NCI-H345 (cell line): Measurements from ENCODE around the gene IGFL3.
"Not testable (repeated sequence)": the region's sequence is repeated elsewhere in the genome, so short reads cannot be mapped to it uniquely, and the experiment has no call there.

Source experiments
- DNase-seq: peaks from one replicate; lab custom pipeline; 2025; lab: John Stamatoyannopoulos, UW

IGFL3 gene

DNA sequence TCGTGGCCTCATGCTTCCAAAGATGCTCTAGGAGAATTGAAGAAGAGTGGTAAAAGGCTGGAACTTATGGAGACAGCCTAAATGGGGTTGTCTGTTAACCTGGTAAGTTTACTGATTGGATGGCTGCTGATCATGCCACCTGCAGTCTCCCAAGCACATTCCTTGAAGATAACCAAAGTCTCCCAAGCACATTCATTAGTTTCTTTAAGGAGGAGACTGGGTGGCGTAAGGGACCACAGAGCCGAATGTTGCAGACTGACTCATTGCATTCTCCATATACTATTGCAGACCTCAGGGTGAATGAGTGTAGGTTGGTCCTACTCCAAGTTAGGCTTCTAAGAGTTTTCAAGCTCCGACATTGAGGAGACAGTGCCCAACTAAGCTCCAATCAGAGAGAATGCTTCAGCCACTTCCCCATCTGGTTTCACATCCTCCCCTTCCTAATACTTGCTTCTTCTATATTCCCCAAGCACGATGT lies at the start of gene IGFL3:
IGFL3 (minus strand) TSS at position 51 of the 478 bp plus-strand sequence; CDS start at position 12, 39 bp downstream.
- no peak for DNase-seq

DNA sequence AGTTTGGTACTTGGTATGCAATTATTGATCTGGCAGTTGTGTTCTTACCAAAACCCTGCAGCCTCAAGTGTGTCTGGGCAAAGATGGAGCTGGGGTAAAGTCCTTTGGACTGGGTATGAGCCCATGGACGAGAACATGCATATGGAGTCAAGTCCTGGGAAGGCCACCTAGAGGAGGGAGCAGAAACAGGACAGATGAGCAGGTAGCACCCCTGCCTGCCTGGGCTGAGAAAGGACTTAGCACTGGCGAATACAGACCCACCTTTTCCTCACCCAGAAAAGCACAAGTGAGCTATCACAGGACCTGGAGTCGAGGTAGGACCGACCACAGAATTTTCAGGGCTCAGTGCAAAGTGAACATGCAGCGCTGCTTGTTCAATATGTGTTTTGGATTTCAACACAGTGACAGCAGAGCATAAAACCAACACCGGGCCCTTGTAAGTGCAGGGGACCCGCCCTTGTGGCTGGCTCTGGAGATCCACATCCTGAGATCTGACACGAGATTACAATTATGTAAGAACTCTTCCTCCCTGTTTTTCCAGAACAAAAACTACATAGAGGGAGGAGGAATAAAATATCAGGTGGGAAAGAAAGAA lies 49.5 kb upstream of the IGFL3 start:
- DNase-seq = no peak

DNA sequence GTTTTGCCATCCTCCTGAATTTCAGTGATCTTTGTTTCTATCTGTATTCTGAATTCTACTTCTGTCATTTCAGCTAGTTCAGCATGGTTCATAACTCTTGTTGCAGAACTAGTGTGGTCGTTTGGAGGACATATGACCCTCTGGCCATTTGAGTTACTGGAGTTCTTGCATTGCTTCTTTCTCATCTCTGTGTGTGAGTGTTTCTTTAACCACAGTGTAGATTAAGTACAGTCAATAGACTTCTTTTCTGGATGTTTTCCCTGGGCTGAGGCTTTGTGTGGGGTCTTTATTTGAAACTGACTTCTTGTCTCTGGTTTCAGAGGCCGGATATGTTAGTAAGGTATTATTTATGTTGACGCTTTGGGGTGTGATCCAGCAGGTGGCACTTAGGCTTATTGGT lies 38.2 kb upstream of the IGFL3 start:
- DNase-seq = no peak

DNA sequence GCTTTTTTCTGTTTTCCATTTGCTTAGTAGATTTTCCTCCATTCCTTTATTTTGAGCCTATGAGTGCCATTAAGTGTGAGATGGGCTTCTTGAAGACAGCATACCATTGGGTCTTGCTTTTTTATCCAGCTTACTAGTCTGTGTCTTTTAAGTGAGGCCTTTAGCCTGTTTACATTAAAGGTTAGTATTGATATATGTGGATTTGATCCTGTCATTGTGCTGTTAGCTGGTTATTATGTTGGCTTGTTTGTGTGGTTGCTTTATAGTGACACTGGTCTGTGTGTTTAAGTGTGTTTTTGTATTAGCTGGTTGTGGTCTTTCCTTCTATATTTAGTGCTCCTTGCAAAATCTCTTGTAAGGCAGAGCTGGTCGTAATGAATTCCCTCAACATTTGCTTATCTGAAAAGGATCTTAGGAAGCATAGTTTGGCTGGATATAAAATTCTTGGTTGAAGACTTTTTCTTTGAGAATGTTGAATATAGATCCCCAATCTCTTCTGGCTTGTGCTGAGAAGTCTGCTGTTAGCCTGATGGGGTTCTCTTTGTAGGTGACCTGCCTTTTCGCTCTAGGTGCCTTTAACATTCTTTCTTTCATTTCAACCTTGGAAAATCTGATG lies 37.3 kb upstream of the IGFL3 start:
- not testable (repeated sequence) for DNase-seq

DNA sequence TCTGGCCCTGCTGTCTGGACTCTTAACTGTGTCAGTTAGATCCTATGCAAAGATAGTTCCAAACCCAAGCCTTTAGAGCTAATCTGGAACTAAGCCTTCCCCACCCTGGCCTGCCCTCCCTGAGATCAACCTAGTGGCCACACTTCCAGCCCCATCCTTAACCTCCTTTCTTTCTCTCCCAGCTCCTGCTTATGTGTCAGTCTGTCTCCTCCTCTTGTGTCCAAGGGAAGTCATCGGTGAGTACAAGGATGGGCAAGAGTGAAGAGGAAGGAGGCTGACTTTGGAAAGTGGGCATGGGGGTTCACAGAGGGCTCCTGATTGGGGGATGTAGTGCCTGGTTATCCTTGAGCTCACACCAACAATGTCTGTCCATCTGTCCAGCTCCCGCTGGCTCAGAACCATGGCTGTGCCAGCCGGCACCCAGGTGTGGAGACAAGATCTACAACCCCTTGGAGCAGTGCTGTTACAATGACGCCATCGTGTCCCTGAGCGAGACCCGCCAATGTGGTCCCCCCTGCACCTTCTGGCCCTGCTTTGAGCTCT lies 35.8 kb upstream of the IGFL3 start:
- DNase-seq = no peak

DNA sequence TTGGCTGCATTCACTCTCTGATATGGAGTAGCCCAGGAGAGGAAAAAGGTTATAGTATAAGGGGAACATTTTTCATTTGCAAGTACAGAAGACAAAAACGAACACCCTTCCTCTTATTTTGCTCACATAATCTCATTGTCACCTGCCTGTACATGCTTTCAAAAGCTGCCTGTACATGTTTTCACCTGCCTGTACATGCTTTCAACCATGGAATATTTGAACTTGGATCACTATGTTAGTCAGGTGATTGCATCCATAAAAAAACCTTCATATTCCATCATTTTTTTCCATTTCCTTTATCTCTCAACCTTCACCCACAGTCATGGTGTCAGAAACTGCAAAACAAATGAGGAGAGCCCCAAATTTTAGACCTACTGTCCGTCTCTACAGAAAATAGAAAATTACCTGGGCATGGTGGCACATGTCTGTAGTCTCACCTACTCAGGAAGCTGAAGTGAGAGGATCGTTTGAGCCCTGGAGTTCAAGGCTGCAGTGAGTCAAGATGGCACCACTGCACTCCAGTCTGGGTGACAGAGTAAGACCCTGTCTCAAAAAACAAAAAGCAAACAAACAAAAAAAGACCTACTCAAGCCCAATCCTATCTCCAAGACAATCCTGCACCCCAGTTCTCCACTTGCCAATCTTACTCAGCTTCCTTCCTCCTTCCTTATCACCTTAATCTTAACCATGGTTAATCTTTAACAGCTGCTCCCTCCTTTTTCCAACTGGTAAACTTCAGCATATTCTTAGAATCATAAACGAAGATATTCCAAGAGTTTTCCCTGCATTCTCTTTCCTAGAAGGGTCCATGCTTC lies 35.1 kb upstream of the IGFL3 start:
- no peak for DNase-seq

DNA sequence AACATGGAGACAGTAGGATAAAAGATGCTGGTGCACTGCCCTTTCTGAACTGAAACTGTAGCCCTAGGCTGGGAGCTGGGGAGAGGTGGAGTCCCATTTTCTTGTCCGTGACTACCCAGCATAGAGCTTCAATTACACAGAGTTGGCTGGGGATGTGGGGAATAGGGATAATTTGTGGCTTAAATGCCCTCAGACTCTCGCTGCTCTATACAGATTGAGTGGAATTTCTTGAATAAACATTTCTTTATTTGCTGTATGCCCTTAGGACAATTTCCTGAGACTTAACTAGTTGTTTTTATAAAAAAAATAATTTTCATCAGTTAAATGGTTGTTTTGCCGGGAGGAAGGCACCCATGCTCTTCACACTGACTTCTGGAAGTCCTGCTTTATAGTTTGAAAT lies 30.7 kb upstream of the IGFL3 start:
- no peak for DNase-seq

DNA sequence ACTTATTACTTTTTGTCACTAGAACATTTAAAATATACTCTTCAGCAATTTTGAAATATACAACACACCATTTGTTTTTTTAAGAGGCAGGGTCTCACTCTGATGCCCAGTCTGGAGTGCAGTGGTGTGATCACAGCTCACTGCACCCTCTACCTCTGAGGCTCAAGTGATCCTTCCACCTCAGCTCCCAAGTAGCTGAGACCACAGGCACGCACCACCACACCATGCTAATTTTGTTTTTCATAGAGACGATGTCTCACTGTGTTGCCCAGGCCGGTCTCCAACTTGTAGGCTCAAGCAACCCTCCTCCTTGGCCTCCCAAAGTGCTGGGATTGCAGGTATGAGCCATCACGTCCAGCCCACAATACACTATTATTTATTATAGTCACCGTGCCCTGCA lies 26.1 kb upstream of the IGFL3 start:
- no peak for DNase-seq

DNA sequence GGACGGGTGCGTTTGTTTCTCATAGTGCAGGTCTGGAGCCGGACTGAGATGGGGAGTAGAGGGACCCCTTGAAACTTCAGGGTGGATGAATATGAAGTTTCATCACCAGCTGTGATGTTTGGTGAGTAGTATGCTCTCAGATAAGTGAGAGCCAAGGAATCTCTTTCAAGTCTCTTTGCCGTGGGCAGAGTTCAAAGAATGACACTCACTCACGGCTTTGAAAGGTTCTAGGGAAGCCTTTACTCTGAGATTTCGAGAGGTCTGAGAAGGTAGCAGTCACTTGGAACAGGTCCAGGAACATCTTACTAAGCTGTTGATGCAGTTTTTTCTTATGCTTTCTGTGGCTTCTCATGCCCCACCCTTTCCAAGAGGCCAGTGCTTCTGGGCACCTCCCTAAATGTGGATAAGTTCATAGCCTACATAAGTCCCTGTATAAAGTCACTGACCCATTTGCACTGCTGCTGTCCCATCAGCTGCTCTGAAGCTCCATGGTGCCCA lies 23.4 kb upstream of the IGFL3 start, which contains the start of gene IGFL2:
IGFL2 (plus strand) TSS at position 448 of the 498 bp plus-strand sequence; CDS start at position 489, 41 bp downstream.
- DNase-seq = no peak

DNA sequence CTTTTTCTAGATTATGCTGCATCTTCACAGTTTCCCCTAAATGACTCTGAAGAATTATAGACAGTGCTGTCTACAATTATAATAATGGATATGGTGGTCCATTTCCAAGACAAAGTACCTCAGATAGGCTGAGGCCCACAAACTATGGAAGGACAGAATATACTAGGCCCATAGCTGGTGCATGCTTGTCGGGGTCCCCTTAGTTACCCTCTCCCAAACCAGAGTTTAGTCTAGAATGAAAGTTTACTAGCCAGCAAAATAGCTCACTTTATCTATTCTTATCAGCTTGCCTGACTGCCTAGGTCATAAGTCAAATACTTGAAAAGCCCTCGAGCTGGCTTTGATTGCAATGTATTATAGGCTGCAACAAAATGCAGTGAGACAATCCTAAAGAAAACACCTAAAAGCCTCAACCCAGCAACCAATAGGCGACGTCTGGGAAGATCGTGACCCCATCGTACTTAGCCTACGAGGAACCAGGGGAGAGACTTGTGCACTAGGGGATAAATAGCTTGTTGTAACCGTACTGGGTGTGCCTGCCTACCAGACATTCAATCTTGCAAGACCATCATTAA lies 22.8 kb upstream of the IGFL3 start:
- DNase-seq = no peak

DNA sequence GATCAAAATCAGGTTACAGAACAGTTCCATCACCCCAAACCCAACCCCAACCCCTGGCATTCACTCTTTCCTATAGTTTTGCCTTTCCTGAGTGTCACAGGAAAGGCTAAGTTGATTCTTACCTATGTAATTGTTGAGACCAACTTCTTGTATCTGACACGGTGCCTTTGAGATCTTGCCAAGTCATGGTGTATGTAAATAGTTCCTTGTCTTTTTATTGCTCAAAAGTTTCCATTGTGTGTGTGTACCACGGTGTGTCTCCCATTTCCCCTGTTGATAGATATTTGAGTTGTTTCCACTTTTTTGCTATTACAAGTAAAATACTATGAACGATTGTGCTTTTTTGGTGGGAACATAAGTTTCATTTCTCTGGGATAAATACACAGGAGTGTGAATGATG lies 20.3 kb upstream of the IGFL3 start:
- no peak for DNase-seq

DNA sequence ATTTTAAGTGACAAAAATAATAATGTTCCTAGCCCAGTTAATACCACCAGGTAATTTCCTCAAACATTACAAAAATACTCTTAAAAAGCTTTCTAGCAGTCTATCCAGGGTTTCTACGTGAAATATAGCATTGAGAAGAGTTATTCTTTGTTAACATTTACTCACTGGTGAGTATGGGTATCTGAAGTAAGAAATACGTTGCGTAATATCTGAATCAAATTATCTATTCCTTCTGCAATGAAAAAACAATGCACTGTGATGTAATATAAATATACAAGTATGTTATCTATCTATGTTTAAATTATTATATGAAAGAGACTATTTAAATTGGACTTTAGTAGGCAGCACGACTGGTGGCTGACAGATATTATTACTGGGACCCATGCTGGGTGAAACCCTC lies 17.8 kb upstream of the IGFL3 start:
- no peak for DNase-seq

DNA sequence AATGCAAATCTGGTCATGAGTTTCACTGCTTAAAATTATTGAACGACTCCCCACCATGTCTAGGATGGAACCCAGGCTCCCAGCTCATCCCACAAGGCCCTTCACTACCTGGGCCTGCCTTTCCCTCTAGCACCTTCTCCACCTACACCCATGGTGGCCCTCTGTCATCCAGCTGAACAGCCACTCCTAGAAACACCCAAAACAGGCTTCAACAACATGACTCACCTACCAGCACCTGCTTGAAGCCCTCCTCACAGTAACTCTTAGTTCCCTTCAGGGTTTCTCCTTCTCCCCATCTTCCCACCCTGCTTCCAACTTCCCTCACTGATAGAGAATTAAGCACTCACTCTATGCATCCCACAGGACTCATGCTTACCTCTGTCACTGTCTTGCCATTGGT lies 16.9 kb upstream of the IGFL3 start:
- no peak for DNase-seq

DNA sequence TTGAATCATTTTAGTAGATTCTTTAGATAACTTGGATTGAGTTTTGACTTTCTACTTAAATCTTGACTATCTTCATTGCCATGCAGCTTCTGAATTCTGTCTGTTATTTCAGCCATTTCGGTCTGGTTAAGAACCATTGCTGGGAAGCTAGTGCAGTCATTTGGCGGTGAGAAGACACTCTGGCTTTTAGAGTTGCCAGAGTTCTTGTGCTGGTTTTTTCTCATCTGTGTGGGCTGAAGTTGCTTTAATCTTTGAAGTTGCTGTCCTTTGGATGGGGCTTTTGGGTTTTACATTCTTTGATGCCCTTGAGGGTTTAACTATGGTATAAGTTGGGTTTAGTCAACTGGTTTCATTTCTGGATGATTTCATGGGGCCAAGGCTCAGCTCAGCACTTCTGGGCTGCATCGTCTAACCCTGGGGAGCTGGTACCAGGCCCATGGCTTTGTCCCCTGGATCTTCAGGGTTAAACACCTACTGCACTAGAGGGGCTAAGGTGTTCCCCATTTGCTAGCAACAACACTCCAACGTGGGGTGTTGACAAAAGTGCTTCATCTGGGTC lies 13.5 kb upstream of the IGFL3 start:
- DNase-seq = no peak

DNA sequence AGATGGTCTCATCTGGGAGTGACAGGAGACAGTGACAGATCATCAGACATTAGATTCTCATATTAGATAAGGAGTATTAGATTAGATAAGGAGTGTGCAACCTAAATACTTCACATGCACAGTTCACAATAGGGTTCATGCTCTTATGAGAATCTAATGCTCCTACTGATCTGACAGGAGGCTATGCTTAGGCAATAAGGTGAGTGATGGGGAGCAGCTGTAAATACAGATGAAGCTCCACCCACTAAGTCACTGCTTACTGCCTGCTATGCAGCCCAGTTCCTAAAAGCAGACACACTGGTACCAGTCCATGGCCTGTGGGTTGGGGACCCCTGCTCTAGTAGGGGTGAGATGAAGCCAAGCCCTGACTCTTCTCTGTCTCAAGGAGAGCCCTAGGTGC lies 10.0 kb upstream of the IGFL3 start:
- DNase-seq = peak; percentile 1

DNA sequence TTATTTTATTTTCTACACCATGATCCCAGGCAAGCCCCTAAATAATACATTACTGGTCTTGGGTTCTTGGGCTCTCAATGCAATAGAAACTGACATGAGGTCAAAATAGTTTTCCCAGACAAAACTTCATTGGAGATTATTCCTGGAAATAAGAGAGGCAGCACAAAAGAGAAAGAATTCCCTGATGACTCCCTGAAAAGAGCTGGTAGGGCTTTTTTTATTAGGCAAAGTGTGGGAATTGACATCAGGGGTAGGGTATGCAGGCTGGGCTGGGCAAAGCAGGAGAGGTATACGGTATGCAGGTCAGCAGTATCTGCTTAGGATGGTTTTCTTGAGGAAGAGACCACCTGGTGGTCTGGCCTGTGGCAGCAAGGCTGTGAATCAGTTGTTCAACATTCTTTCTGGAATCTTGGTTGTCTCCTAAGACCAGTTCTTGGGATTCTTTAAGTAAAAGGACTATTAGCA lies 9.3 kb upstream of the IGFL3 start:
- no peak for DNase-seq

DNA sequence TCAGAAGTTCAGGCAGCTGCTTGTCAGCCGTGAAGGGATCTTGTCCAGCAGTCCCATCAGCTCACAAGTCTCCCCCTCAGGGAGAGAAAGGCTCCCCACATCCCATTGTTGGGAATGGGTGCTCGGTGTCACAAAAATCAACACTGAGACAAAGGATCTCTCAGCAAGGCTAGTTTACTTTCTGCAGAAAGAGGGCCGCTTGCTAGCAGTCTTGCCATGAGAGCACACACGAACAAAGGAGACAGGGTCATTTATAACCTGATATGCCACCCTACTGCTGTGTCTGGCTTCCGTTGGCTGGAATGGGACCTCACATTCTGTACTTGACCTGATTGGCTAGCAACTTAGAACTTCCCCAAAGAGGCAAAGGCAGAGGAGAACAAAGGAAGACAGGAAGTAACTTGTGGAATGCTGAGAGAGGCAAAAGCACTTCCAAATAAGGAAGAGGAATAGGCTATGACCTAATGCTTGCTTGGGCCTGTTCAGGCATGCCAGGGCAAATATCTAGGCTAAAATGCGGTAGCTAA lies 8.7 kb upstream of the IGFL3 start:
- DNase-seq = peak; percentile 89

DNA sequence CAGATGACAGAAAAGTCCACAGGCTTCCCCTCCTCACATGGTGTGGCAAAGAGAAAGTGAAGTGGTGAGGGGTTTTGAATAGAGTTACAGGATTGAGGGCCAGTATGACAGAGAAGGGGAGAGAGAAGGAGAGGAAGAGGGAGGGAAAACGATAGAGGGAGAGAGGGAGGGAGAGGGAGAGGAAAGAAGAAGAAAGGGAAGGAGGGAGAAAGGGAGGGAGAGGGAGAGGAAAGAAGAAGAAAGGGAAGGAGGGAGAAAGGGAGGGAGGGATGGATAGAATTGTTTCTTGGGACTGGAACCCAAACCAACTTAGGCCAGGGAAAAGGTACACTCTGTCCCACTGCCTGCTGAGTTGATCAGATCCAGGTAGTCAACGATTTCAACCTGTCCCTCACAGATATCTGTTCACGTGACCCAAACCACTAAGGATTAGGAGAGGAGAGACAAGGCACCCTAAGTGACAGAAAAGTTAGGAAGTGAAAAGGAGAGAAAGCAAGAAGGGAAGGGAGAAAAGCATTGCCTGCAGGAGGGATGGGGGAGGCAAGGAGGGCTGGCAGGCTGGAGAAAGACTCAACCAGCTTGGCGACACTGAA lies 8.1 kb upstream of the IGFL3 start:
- no peak for DNase-seq

DNA sequence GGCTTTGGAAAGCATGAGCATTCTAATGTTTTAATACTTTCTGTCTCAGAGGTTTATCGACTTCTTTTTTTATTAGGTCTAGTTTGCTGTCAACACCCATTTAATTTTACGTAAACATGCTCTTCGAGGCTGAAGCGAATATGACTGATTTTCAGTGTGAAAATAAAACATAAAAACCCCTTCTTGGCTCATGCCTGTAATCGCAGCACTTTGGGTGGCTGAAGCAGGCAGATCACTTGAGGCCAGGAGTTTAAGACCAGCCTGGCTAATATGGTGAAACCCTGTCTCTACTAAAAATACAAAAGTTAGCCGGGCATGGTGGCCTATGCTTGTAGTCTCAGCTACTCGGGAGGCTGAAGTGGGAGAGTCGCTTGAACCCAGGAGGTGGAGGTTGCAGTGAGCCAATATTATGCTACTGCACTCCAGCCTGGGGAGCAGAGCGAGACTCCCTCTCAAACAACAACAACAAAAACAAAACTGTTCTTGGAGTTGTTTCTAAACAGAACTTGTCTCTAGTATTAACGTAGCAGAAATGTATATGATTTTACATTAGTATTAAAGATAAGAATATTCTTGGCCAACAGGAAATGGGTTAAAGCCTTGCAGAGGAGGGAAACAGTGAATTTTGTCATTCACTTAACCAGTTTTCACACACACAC lies 7.1 kb upstream of the IGFL3 start:
- no peak for DNase-seq

DNA sequence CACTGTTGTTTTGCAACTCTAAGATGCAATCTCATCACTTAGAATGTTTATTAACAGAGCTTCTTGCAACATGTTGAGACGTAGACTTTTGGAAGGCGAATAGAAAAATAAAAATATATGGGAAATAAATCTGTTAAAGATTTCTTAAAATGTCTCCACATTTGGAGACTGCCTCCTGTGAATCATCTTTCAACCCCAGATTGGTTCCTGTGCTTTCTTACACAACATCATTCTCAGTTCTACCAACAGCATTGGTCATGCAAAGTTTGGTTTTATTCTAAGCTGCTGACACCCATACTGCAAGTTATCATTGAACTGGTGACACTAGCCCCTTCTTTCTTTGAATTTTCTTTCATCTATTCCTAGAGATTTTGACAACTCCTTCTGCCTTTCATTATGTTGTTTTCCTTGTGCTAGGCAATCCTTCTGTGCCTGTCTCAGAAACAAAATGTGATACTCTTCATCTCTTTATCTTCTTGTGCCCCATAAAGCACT lies 1.6 kb upstream of the IGFL3 start:
- no peak for DNase-seq
